NCI-H1417 (cell line): Measurements from ENCODE around the gene ZFAND3.
"Not testable (repeated sequence)": the region's sequence is repeated elsewhere in the genome, so short reads cannot be mapped to it uniquely, and the experiment has no call there.

Experiments
- DNase-seq, 3 experiments: peaks; one replicate each; lab custom pipeline; 2025; lab: John Stamatoyannopoulos, UW

The ZFAND3 gene

GRCh38 chr6:38091613-38092012, 272.1 kb downstream of the ZFAND3 start:
- peak in 2 of 3 experiments; percentile 17 to 68 for DNase-seq

- no peak for DNase-seq
These were observed 272.9 kb downstream of the ZFAND3 start for GRCh38 chr6:38092465-38092864.

GRCh38 chr6:38092964-38093363, 273.4 kb downstream of the ZFAND3 start:
- DNase-seq: no peak

DNA sequence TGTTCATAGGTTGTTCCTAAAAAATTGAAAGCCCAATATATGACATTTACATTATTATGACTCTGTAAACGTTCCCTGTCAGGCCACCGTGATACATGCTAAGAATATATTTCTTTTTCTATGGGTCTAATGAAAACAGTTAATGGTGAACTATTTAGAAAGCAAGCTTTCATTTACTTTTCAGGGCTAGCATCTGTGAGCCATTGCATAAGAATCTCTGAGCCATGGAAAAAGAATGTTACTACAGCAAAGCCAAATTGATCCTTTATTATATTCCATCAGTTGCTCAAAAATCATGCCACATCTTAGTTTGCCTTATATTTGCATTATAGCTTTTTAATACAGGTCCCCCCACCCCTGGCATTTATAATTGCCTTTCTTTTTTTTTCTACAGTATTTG, 275.5 kb downstream of the ZFAND3 start:
- no peak for DNase-seq

DNA sequence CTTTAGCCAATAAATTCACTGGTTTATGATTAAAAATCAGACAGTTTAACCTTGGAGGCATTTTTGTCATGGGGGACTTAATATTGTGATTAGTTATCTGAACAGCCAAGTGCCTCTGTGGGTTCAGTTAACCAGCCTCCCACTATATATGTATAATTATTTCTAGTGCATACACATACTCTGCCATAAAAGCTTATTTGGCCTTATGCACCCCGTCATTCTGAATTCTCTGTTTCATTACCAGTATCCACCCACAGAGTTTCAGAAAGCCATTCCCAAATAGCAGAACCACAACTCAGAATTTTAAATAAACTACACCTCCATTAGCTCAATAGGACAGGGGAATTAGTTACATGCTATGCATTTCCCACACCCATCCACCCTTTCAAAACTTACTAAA, 279.7 kb downstream of the ZFAND3 start:
- no peak for DNase-seq

DNA sequence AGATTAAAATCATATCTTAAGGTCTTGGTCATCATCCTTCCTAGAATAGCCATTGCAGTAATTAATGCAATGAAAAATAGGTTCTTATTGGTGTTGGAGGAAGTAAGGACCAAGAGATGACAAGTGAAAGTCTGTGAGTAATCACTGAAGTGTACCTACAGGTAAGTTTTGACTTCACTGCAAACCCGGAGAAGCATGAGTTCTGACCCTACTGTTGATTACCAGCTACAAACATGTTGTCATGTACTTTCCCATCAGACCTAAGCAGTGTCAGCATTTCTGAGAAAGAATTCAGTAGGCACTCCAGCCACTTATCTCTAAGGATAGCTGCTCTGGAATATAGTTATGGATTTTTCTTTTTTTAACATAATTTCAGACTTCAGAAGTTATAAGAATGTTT, 280.9 kb downstream of the ZFAND3 start:
- no peak for DNase-seq

- DNase-seq: no peak
These were observed 284.4 kb downstream of the ZFAND3 start for GRCh38 chr6:38103921-38104320.

DNA sequence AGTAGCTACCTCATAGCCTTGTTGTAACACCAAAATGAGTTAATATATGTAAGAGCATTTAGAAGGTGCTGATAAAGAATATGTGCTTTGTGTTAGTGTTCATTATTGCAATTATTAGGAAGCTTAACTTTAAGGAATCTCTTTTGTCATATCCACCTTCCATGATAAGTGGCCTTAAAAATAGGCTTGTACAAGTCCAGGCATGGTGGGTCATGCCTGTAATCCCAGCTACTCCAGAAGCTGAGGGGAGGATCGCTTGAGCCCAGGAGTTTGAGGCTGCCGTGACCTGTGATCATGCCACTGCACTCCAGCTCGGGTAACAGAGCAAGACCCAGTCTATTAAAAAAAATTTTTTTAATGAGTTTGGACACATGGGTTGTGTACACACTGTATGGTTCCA, 285.5 kb downstream of the ZFAND3 start:
- DNase-seq: no peak

GRCh38 chr6:38107073-38107472, 287.5 kb downstream of the ZFAND3 start:
- DNase-seq: no peak

DNA sequence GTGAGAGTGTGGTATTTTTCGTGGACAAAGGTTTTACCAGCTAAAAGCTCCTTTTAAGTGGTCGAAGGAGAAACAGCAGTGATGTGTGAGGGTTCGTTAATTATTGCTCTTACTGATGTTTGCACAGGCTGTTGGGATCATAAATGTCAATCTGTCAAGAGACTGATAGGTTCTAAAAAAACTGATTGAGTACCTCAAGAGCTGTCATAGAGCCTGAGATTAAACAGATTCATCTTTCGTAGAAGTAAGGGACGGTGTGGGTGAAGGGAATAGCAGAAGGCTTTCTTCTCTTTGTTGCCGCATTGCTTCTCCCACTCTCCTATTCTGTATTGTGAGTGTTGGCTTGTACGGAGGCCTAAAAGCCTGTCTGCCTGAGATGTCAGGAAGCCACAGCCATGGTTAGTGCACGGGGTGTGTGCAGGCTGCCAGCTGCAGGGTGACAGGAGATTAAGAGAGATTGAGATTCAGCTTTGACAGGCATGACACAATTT, 291.0 kb downstream of the ZFAND3 start:
- peak; percentile 68 to 98 (median 94) for DNase-seq

DNA sequence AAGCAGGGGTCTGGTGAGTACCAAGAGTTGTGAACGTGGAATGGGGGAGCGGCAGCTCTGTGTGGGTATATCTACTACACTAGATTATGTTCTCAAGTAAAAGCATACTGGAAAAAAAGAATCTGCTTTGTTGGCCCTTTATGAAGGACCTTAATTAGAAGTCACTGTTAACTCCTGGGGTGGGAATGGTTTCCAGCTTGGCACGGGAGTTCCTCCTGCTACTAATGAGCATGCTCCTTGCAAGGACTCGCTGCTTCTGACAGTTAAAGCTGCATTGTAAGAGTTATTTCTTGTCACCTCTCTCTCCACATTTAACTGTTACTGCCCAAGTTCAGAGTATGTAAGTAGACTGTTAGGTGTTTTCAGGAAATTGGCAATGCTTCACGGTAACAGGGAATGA, 292.7 kb downstream of the ZFAND3 start:
- DNase-seq: peak in 1 of 3 experiments; percentile 42

DNA sequence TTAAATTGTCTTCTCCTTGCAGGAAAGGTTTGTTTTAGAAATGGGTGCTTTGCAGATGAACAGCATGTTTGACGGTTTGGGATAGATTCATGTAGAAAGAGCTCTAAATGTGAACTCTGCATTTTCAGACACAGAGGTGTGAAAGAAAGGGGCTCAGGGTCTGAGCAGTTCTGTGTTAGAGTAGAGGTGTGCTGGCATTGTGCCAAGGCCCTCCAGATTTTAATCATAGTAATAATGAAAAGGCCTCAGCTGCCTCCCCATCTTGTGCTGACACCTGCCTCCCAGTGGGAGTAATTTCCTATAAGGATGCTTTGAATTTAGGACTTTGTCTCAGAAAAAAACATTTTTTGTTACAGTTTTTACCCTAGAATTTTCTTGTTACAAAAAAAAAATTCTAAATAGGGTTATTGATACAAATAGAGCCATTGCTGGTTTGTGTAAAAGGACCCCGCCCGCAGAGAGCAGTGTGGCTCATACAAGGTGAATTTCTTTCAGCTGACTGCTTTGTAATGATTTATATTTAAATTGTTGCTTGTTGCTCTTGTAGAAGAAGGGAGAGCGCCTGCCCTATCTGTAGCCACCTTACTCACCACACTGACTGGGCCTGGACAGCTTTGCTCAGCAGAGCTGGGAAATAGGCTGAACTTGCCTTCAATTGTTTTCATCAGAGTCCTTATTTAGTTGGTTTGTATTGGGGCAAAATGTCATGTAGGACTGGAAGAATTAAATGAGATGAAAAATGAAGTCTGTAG, 294.5 kb downstream of the ZFAND3 start:
- peak; percentile 51 to 94 (median 74) for DNase-seq

DNA sequence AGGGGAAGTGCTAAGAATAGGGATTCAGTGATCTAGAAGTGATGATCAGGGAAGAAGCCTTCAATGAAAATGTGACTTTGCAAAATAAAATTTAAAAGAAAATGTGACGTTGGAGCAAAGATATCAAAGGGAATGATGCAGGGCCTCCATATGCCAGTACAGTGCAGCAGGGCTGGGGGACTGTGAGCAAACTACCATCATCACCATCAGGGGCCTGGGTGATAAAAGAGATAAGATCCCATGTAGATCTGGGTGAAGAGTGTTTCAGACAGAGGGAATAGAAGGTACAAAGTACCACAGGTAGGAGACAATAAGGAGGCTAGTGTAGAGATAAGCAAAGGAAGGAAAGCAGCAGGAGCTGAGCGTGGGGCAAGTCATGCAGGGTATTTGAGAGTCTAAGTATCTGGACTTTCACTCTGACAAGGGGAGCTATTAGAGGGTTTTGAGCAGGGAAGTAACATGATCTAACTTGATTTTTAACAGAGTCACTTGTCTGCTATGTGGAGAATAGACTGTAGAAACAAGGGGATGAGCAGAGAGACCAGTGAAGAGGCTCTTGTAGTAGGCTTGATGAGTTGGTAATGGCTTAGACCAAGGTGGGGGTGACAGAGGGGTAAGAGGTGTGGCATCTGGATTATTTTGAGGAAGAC, 295.6 kb downstream of the ZFAND3 start:
- peak in 2 of 3 experiments; percentile 19 to 80 for DNase-seq

DNA sequence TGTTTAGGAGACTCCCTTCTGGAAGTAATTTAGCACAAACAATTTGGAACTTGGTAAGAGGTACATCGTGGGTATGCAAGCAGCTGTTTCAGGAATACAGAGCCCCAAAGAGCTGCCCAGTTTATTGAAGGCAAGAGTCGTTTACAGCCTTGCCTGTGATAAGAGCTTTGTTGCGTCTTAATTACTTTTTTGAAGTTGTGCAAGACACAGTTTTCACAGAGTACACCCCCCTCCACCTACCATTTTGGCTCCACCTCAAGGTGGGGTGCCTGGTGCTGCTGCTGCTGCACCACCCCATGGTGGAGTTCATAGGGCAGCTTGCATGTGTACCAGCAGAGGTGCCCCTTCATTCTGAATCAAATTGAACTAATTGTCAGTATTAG, 296.1 kb downstream of the ZFAND3 start:
- DNase-seq: no peak

DNA sequence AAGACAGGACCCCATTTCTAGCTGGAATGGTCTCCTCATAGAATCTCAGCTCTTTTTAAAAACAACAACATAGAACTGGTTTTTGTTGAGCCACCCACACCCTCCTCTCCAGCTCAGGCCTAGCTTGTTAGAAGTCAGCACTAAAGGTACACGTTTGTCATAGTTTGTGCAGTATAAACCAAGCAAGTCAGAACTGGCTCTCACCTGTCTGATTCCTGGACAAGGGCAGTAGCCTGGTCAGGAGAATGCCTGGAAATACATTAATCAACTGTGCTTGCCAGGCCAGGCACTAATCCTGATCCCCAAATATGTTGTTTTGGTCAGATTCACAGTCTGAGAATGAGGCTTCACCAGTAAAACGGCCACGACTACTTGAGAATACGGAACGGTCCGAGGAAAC, 296.7 kb downstream of the ZFAND3 start:
- DNase-seq: no peak

DNA sequence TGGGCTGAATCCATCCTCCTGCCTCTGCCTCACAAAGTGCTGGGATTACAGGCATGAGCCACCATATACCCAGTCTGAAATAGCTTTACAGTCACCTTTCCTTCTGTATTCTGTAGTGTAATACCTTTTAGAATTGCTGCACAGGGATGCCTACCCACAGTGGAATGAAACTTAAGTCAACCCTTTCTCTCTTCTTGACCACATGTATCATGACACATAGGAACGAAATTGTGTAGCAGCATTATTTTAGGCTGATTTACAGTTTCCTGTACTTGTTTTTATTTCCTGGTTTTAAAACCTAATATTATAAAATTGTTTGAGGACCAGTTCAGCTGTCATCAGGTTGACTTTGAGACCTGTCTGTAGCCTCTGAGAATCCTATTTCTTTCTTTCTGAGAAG, 297.8 kb downstream of the ZFAND3 start:
- DNase-seq: no peak

GRCh38 chr6:38118791-38119365, 299.4 kb downstream of the ZFAND3 start:
- no peak for DNase-seq

GRCh38 chr6:38119516-38119915, 300.0 kb downstream of the ZFAND3 start:
- no peak for DNase-seq

- DNase-seq: not testable (repeated sequence)
These were observed 304.8 kb downstream of the ZFAND3 start for GRCh38 chr6:38124224-38124926.

DNA sequence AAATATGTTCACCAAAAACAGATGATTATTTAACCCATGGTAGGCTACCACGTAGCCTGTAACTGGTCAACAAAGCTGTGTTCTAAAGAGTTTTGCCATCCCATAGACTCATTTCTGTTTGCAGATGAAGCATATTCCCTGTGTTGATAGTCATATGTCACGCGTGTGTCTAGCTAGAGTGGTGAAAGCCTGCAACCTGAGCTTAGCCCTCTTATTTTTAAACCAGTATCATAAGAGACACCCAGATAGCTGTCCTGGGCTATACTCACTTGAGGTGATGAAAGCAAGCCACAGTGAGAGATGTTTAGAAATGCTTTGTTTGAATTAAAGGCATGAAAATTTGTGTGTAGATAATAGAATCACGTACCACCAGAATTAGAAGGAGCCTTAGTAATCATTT, 307.8 kb downstream of the ZFAND3 start:
- DNase-seq: no peak

DNA sequence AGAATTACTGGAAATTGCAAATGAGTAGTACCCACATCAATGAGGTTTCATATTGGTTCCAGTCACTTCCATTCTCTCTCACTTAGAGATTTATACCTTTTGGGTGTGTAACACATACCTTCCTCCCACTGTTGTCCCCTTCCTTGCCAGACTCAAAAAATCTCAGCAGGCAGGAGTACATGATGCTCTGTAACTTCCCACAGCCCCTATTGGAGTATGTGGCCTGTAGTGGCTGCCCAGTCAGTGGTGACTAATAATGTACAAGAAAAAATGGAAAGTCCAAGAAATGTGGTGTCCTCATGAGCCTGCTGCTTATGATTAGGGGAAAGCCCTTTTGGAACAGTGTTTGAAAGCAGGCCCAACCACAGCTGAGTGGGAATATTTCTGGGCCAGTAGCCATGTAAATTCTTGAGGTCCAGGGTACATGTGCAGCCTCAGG, 312.0 kb downstream of the ZFAND3 start:
- DNase-seq: no peak

DNA sequence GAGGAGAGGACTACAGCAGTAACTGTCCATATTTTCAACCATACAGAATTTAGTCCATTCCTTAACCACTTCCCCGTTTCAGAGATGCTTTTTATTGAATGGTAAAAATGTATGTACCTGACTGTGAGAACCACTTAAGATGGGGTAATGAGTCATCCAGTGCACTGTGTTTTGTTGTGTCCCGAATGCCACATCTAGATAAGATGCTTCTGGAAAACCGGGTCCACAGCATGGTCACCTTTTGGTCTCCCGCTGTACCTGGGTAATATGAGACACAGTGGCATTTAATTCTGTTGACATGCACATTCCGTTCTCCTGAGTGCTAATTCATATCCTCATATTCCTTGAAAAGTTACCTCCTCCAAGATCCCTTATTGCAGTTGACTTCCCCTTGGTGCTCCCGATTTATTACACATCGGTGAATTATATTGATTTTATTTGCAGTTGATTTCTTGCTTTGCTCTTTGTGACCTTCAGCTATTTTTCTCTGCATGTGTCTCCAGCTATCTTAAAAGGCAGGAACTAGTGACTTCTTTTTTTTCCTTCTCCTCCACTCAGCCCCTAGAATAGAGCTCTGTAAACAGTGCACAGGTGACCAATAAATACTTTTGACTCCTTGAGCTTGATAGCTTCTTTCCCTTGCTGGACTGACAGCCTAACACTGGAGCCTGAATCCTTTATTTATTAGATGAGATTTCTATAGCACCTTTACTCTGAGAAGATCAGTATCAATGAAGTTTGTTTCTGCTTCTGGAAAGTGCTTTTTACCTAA, 314.6 kb downstream of the ZFAND3 start:
- peak in 1 of 3 experiments; percentile 30 for DNase-seq
